HFF-Myc (cell line): ENCODE measurements around the gene ARHGAP15.

Experiments used
- DNase-seq: peaks from one replicate; pipeline ENCODE4 v3.0.0-alpha.2; 2011; ENCODE audit warnings: low read depth; ENCODE audit errors: extremely low read depth
- H3K4me3 ChIP-seq: replicated peaks from 2 replicates; pipeline ENCODE4 v1.5.1; 2011; ENCODE audit warnings: low read depth, mild to moderate bottlenecking, control low read depth, low read length
- TF ChIP-seq, protein P1 (sequence below): IDR thresholded peaks from 2 replicates; pipeline ENCODE4 v1.5.1; 2012; ENCODE audit warnings: mild to moderate bottlenecking, low read depth, low read length, control low read depth; ENCODE audit errors: missing control alignments

ARHGAP15 gene

DNA sequence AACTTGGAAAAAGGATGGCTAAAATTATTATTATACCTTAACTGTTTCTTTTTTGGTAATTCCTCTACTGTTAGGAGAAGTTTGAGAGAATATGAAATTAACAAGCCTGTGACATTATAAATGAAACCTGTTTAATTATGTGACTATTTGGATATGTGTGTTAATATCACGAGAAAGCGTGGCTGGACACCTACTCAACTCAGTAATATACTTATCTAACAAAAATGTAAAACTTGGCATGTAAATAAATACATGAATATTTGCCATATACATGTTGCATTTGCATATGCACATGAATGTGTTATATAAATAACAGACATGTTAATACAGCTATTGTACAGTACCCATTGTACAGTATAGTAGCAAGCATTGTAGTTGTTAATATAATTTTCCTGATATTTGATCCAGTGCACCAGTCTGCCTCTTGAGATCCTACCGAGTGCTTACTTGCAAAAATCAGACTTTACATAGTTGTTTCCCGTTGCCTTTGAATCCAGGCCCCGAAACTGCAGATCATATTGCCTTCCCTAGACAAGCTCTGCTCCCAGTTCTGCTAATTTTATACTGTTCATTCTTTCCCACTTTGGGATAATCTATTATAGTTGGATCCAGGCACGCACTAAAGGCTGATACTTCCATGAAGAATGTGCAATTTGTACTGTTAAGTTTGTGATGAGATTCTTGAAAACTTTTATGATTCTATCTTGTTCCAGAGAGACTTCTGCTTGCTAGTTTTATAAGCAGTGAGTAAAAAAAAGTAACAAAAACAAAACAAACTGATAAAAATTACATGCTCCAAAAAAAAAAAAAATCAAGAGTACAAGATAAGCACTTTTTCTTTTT, 395.6 kb downstream of the ARHGAP15 start:
- DNase-seq, result no peak
- no peak overlapping the region for H3K4me3 ChIP-seq
- TF ChIP-seq, protein P1, sequence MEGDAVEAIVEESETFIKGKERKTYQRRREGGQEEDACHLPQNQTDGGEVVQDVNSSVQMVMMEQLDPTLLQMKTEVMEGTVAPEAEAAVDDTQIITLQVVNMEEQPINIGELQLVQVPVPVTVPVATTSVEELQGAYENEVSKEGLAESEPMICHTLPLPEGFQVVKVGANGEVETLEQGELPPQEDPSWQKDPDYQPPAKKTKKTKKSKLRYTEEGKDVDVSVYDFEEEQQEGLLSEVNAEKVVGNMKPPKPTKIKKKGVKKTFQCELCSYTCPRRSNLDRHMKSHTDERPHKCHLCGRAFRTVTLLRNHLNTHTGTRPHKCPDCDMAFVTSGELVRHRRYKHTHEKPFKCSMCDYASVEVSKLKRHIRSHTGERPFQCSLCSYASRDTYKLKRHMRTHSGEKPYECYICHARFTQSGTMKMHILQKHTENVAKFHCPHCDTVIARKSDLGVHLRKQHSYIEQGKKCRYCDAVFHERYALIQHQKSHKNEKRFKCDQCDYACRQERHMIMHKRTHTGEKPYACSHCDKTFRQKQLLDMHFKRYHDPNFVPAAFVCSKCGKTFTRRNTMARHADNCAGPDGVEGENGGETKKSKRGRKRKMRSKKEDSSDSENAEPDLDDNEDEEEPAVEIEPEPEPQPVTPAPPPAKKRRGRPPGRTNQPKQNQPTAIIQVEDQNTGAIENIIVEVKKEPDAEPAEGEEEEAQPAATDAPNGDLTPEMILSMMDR, result no peak

DNA sequence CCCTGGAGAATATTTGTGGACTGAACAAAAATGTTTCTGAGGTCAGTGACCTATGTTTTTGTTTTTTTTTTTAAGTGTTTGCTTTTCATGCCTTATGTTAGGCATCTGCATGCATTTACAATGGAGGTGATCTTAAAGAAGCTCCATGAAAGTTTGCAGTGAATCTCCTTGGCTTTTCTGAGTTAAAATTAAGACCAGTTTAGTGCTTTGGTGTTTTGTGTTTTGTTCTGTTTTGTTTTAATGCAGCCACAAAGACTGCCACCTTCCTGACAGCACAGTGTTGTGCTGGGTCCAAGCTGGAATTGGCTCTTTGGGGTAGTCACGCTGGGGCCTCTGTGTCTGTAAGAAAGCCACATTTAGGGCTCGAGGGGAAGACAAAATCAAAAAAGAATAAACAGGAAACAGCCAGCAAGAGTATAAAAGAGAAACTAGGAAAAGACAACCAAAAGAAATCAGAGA, 396.2 kb downstream of the ARHGAP15 start:
- TF ChIP-seq, protein P1, result no peak
- DNase-seq, result no peak
- no peak overlapping the region for H3K4me3 ChIP-seq

DNA sequence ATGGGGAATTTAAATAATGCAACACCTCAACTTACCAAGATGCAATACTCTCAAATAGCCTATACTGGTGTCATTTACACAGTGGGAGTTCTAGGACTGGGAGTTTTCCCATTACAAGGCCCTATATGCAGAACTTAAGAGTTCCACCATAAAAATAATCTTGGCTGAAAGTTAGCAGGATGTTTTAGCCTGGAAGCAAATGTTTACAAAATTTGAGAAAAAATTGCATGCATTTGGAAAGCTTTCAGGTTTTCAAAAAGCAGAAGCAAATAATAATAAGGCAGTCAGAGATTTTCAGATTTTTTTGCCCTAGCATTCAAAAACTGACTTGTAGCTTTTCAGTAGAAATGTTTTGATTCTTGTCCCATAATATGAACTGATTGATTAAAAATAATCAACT, 397.3 kb downstream of the ARHGAP15 start:
- TF ChIP-seq, protein P1, result no peak
- DNase-seq, result no peak
- H3K4me3 ChIP-seq, result no peak overlapping the region

GRCh38 chr2:143528021-143528420, 398.8 kb downstream of the ARHGAP15 start:
- DNase-seq, result no peak
- H3K4me3 ChIP-seq, result no peak overlapping the region
- TF ChIP-seq, protein P1, result no peak

- DNase-seq, result no peak
- H3K4me3 ChIP-seq, result no peak overlapping the region
- TF ChIP-seq, protein P1, result no peak
Measured at GRCh38 chr2:143529118-143529720, 400.0 kb downstream of the ARHGAP15 start.

- H3K4me3 ChIP-seq, result no peak overlapping the region
- TF ChIP-seq, protein P1, result no peak
- peak; percentile 74 for DNase-seq
Measured at GRCh38 chr2:143530758-143531157, 401.5 kb downstream of the ARHGAP15 start.
